Right lobe of liver (tissue), 4 donors: ENCODE measurements around the gene TEF.

Experiments
- CTCF ChIP-seq, 4 donors: fragments of 200-600 bp in 3 of 4; fragments of 450-650 bp in 1 of 4; IDR thresholded peaks; one replicate each; pipeline versions ENCODE4 v1.5.1 to v1.8.0; 2016 to 2022; ENCODE audit warnings: antibody characterized with exemption in 4 of 4, mild to moderate bottlenecking in 2 of 4
- POLR2A ChIP-seq: fragments of 450-650 bp; IDR thresholded peaks from one replicate; pipeline ENCODE4 v1.6.1; 2017; ENCODE audit warnings: antibody characterized with exemption, mild to moderate bottlenecking
- donor health status: DM: no; HTN: no; CAD: no.
- donor health status: DM: no; HTN: no; CAD: no.
- donor health status: DM: no; HTN: yes; CAD: no.

- TF ChIP-seq CTCF (IDR thresholded peaks at IDR 0.05), result no peak
- TF ChIP-seq POLR2A, result peak; percentile 100
Measured at GRCh38 chr22:41446639-41447434, 65.1 kb downstream of the TEF start, which contains the start of gene TOB2.
